Islet of Langerhans (tissue), 1 donor: ENCODE data around the gene CERKL.

ENCODE experiments used
- FAIRE-seq: peaks from one replicate; lab custom pipeline; 2011; peaks lifted over from hg19 to GRCh38; lab: Jason Lieb, UNC

Gene CERKL

GRCh38 chr2:181500201-181500600 is 156.7 kb downstream of the CERKL start:
- FAIRE-seq: no peak

GRCh38 chr2:181499231-181499630 is 157.7 kb downstream of the CERKL start:
- FAIRE-seq: no peak
